Neuron (in vitro differentiated cells): ENCODE data around the gene BACH2.

Source experiments
- H2AFZ ChIP-seq: one replicate; pipeline ENCODE4 v1.6.1; 2013; ENCODE audit warnings: low read depth, mild to moderate bottlenecking, inconsistent platforms, low read length, moderate library complexity
- H3K27me3 ChIP-seq: one replicate; pipeline ENCODE4 v1.6.1; 2013; ENCODE audit warnings: low read length; ENCODE audit not compliant: insufficient read depth
- H3K36me3 ChIP-seq: one replicate; pipeline ENCODE4 v1.6.1; 2013; ENCODE audit warnings: low read length; ENCODE audit not compliant: insufficient read depth
- H3K4me1 ChIP-seq: one replicate; pipeline ENCODE4 v1.6.1; 2013; ENCODE audit warnings: low read length; ENCODE audit not compliant: insufficient read depth
- H3K4me3 ChIP-seq: 2 replicates; pipeline ENCODE4 v1.5.1; 2013; ENCODE audit warnings: mild to moderate bottlenecking, low read length, moderate library complexity
- H3K9me3 ChIP-seq: one replicate; pipeline ENCODE4 v1.6.1; 2013; ENCODE audit warnings: low read length

Gene BACH2

GRCh38 chr6:89888871-89889270 is 407.8 kb downstream of the BACH2 start:
- peaks cover 2% of the 10 kb centered on the region for H3K27me3 ChIP-seq
- no peak overlapping the region for H2AFZ ChIP-seq
- H3K4me3 ChIP-seq, result no peak overlapping the region
- no peaks in the 10 kb centered on the region for H3K36me3 ChIP-seq
- H3K9me3 ChIP-seq, result no peaks in the 10 kb centered on the region
- H3K4me1 ChIP-seq, result no peaks in the 10 kb centered on the region

GRCh38 chr6:89888138-89888514 is 408.5 kb downstream of the BACH2 start:
- Histone ChIP-seq H3K27me3 (peaks cover 2% of the 10 kb centered on the region), H3K9me3 (no peaks in the 10 kb centered on the region), H3K4me1 (no peaks in the 10 kb centered on the region), H2AFZ (no peak overlapping the region), H3K4me3 (no peak overlapping the region), H3K36me3 (no peaks in the 10 kb centered on the region)

GRCh38 chr6:89887452-89888137 is 409.0 kb downstream of the BACH2 start:
- peaks cover 2% of the 10 kb centered on the region for H3K27me3 ChIP-seq
- no peaks in the 10 kb centered on the region for H3K4me1 ChIP-seq
- H3K36me3 ChIP-seq, result no peaks in the 10 kb centered on the region
- H2AFZ ChIP-seq, result no peak overlapping the region
- H3K4me3 ChIP-seq, result no peak overlapping the region
- no peaks in the 10 kb centered on the region for H3K9me3 ChIP-seq

GRCh38 chr6:89886378-89887120 is 410.1 kb downstream of the BACH2 start:
- Histone ChIP-seq H3K9me3 (no peaks in the 10 kb centered on the region), H3K36me3 (no peaks in the 10 kb centered on the region), H3K4me1 (no peaks in the 10 kb centered on the region), H3K27me3 (no peaks in the 10 kb centered on the region), H3K4me3 (no peak overlapping the region), H2AFZ (no peak overlapping the region)
